WTC11 (cell line): ENCODE measurements around the gene PLCD1. TPM values are rescaled to one million over a fixed set of nuclear protein-coding genes. Genes with fewer than 3 reads are reported as not detected.

Source experiments
- ATAC-seq: fragments of 200-7000 bp; cut with Tn5 transposase; 2 replicates; pipeline ENCODE4 v1.10.0; 2021; ENCODE audit warnings: mild to moderate bottlenecking, moderate library complexity
- CTCF ChIA-PET: fragments of 300-600 bp; sonication (Branson Sonifier 250); formaldehyde crosslinking; loops from one replicate; lab custom pipeline; 2021; ENCODE audit warnings: antibody characterized with exemption; lab: Charles Lee
- POLR2A ChIA-PET: fragments of 350-600 bp; sonication (Branson Sonifier 250); formaldehyde crosslinking; loops from one replicate; lab custom pipeline; 2021; ENCODE audit warnings: antibody characterized with exemption; lab: Charles Lee
- DNase-seq: peaks from one replicate; pipeline ENCODE4 v3.0.0; 2021; ENCODE audit warnings: low spot score
- H3K27ac Mint-ChIP-seq: 2 replicates; pipeline ENCODE4 v1.8.0; 2021; ENCODE audit warnings: mixed read lengths
- H3K27me3 Mint-ChIP-seq: 2 replicates; pipeline ENCODE4 v1.8.0; 2021; ENCODE audit warnings: low read depth, mild to moderate bottlenecking, moderate library complexity, mixed read lengths
- H3K36me3 Mint-ChIP-seq: 2 replicates; pipeline ENCODE4 v1.8.0; 2021; ENCODE audit warnings: mixed read lengths
- H3K4me1 Mint-ChIP-seq: 2 replicates; pipeline ENCODE4 v1.8.0; 2022; ENCODE audit warnings: mixed read lengths
- H3K4me3 Mint-ChIP-seq: 2 replicates; pipeline ENCODE4 v1.8.0; 2021; ENCODE audit warnings: mild to moderate bottlenecking, moderate library complexity, mixed read lengths
- H3K9me3 Mint-ChIP-seq: 2 replicates; pipeline ENCODE4 v1.8.0; 2021; ENCODE audit warnings: mixed read lengths
- AFF4 ChIP-seq: sonication (generic); formaldehyde crosslinking; IDR thresholded peaks from 2 replicates; pipeline ENCODE4 v1.8.1; 2023; ENCODE audit warnings: mild to moderate bottlenecking, missing genetic modification reagents, borderline replicate concordance
- ATF6 ChIP-seq: sonication (generic); formaldehyde crosslinking; IDR thresholded peaks from 2 replicates; pipeline ENCODE4 v1.8.1; 2023; ENCODE audit warnings: mild to moderate bottlenecking, missing genetic modification reagents
- E2F5 ChIP-seq: sonication (generic); formaldehyde crosslinking; IDR thresholded peaks from 2 replicates; pipeline ENCODE4 v1.8.1; 2022; ENCODE audit warnings: mild to moderate bottlenecking, moderate library complexity, missing genetic modification reagents
- EMX1 ChIP-seq: fragments of 250-450 bp; sonication (Bioruptor Pico); IDR thresholded peaks from 2 replicates; pipeline ENCODE4 v1.8.0; 2021; ENCODE audit warnings: mild to moderate bottlenecking
- IRF2 ChIP-seq: sonication (generic); formaldehyde crosslinking; IDR thresholded peaks from 2 replicates; pipeline ENCODE4 v1.8.0; 2022; ENCODE audit warnings: low read depth, missing genetic modification reagents, borderline replicate concordance
- JAZF1 ChIP-seq: fragments of 250-450 bp; sonication (Bioruptor Pico); IDR thresholded peaks from 2 replicates; pipeline ENCODE4 v1.9.0; 2021; ENCODE audit warnings: moderate library complexity, mild to moderate bottlenecking, inconsistent platforms
- JUN ChIP-seq: sonication (generic); formaldehyde crosslinking; IDR thresholded peaks from 2 replicates; pipeline ENCODE4 v1.8.0; 2023; ENCODE audit warnings: mild to moderate bottlenecking, missing genetic modification reagents
- MXD4 ChIP-seq: fragments of 250-450 bp; sonication (Bioruptor Pico); IDR thresholded peaks from 2 replicates; pipeline ENCODE4 v1.8.0; 2021; ENCODE audit warnings: mild to moderate bottlenecking, moderate library complexity, borderline replicate concordance
- MYBL2 ChIP-seq: sonication (generic); formaldehyde crosslinking; IDR thresholded peaks from 2 replicates; pipeline ENCODE4 v1.8.1; 2023; ENCODE audit warnings: mild to moderate bottlenecking, moderate library complexity, missing genetic modification reagents
- NR1H2 ChIP-seq: sonication (generic); formaldehyde crosslinking; IDR thresholded peaks from 2 replicates; pipeline ENCODE4 v1.9.0; 2021; ENCODE audit warnings: mild to moderate bottlenecking, moderate library complexity, missing genetic modification reagents
- PREB ChIP-seq: sonication (generic); formaldehyde crosslinking; IDR thresholded peaks from 2 replicates; pipeline ENCODE4 v1.8.1; 2022; ENCODE audit warnings: mild to moderate bottlenecking, missing genetic modification reagents, moderate library complexity, borderline replicate concordance
- PRRX2 ChIP-seq: fragments of 250-450 bp; sonication (Bioruptor Pico); IDR thresholded peaks from 2 replicates; pipeline ENCODE4 v1.8.0; 2021; ENCODE audit warnings: mild to moderate bottlenecking
- RELA ChIP-seq: sonication (generic); formaldehyde crosslinking; IDR thresholded peaks from 2 replicates; pipeline ENCODE4 v1.8.1; 2022; ENCODE audit warnings: missing genetic modification reagents, mild to moderate bottlenecking, borderline replicate concordance
- TCF7 ChIP-seq: sonication (generic); formaldehyde crosslinking; IDR thresholded peaks from 2 replicates; pipeline ENCODE4 v1.8.0; 2022; ENCODE audit warnings: mild to moderate bottlenecking, low read depth, missing genetic modification reagents, moderate library complexity
- ZNF121 ChIP-seq: sonication (generic); formaldehyde crosslinking; IDR thresholded peaks from 2 replicates; pipeline ENCODE4 v1.8.0; 2023; ENCODE audit warnings: missing genetic modification reagents
- ZNF263 ChIP-seq: sonication (generic); formaldehyde crosslinking; IDR thresholded peaks from 2 replicates; pipeline ENCODE4 v1.8.1; 2022; ENCODE audit warnings: low read depth, mild to moderate bottlenecking, moderate library complexity, missing genetic modification reagents
- ZNF396 ChIP-seq: fragments of 250-450 bp; sonication (Bioruptor Pico); IDR thresholded peaks from 2 replicates; pipeline ENCODE4 v1.8.0; 2021; ENCODE audit warnings: mild to moderate bottlenecking, moderate library complexity, borderline replicate concordance
- ZNF416 ChIP-seq: fragments of 250-450 bp; sonication (Bioruptor Pico); IDR thresholded peaks from 2 replicates; pipeline ENCODE4 v1.9.0; 2021; ENCODE audit warnings: mild to moderate bottlenecking, inconsistent platforms
- ZNF671 ChIP-seq: fragments of 250-450 bp; sonication (Bioruptor Pico); IDR thresholded peaks from 2 replicates; pipeline ENCODE4 v1.8.0; 2021; ENCODE audit warnings: mild to moderate bottlenecking
- ZSCAN18 ChIP-seq: fragments of 250-450 bp; sonication (Bioruptor Pico); IDR thresholded peaks from 2 replicates; pipeline ENCODE4 v2.1.2; 2022; ENCODE audit warnings: mild to moderate bottlenecking, moderate library complexity
- total RNA-seq: library from RNA; stranded (reverse); gene quantifications from 3 replicates; pipeline ENCODE4 v1.2.3, GENCODE V29; 2021
- TF ChIP-seq, protein P1 (sequence below): sonication (generic); formaldehyde crosslinking; IDR thresholded peaks from 2 replicates; pipeline ENCODE4 v1.8.1; 2022; ENCODE audit warnings: missing genetic modification reagents, borderline replicate concordance
- TF ChIP-seq, protein P2 (sequence below): sonication (generic); formaldehyde crosslinking; IDR thresholded peaks from 2 replicates; pipeline ENCODE4 v1.8.0; 2022; ENCODE audit warnings: mild to moderate bottlenecking, missing genetic modification reagents
- TF ChIP-seq, protein P3 (sequence below): fragments of 250-450 bp; sonication (Bioruptor Pico); IDR thresholded peaks from 2 replicates; pipeline ENCODE4 v1.9.0; 2021; ENCODE audit warnings: mild to moderate bottlenecking

The PLCD1 gene
- total RNA-seq, 1 experiment from 2014 or later: 29.9 TPM

GRCh38 chr3:37989821-37990480 is 39.5 kb downstream of the PLCD1 start:
- Mint-ChIP-seq H3K4me3 (no peak overlapping the region), H3K27ac (no peak overlapping the region), H3K9me3 (no peaks in the 10 kb centered on the region), H3K36me3 (no peaks in the 10 kb centered on the region), H3K27me3 (peaks cover 14% of the 10 kb centered on the region), H3K4me1 (peaks cover 21% of the 10 kb centered on the region)
- TF ChIP-seq ZNF396: no peak
- TF ChIP-seq ZNF263 (CRISPR knock-in tag): no peak
- no peak for TF ChIP-seq MYBL2 (CRISPR knock-in tag)
- TF ChIP-seq ZNF121 (CRISPR knock-in tag): no peak
- no peak for TF ChIP-seq TCF7
- TF ChIP-seq NR1H2 (CRISPR knock-in tag): no peak
- TF ChIP-seq, protein P1, sequence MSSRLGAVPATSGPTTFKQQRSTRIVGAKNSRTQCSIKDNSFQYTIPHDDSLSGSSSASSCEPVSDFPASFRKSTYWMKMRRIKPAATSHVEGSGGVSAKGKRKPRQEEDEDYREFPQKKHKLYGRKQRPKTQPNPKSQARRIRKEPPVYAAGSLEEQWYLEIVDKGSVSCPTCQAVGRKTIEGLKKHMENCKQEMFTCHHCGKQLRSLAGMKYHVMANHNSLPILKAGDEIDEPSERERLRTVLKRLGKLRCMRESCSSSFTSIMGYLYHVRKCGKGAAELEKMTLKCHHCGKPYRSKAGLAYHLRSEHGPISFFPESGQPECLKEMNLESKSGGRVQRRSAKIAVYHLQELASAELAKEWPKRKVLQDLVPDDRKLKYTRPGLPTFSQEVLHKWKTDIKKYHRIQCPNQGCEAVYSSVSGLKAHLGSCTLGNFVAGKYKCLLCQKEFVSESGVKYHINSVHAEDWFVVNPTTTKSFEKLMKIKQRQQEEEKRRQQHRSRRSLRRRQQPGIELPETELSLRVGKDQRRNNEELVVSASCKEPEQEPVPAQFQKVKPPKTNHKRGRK (CRISPR knock-in tag): no peak
- TF ChIP-seq E2F5 (CRISPR knock-in tag): no peak
- TF ChIP-seq EMX1 (CRISPR knock-in tag): no peak
- TF ChIP-seq MXD4: no peak
- no peak for TF ChIP-seq IRF2 (CRISPR knock-in tag)
- no peak for TF ChIP-seq PREB
- TF ChIP-seq, protein P2, sequence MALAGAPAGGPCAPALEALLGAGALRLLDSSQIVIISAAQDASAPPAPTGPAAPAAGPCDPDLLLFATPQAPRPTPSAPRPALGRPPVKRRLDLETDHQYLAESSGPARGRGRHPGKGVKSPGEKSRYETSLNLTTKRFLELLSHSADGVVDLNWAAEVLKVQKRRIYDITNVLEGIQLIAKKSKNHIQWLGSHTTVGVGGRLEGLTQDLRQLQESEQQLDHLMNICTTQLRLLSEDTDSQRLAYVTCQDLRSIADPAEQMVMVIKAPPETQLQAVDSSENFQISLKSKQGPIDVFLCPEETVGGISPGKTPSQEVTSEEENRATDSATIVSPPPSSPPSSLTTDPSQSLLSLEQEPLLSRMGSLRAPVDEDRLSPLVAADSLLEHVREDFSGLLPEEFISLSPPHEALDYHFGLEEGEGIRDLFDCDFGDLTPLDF (CRISPR knock-in tag): no peak
- no peak for ATAC-seq
- ChIA-PET CTCF (interaction anchor here (1.1 to 1.5 kb wide), 3 partner anchors 13 to 22 kb away, joined by 3 to 9 read pairs (median 5); no protein-coding TSS in a partner anchor), POLR2A (no interaction called here)
- no peak for DNase-seq

- no peaks in the 10 kb centered on the region for H3K9me3 Mint-ChIP-seq
- no peaks in the 10 kb centered on the region for H3K36me3 Mint-ChIP-seq
- ATAC-seq (no peak), DNase-seq (no peak)
- POLR2A ChIA-PET: no interaction called here
- H3K27ac Mint-ChIP-seq: no peak overlapping the region
- H3K4me3 Mint-ChIP-seq: no peak overlapping the region
- H3K27me3 Mint-ChIP-seq: peaks cover 14% of the 10 kb centered on the region
- CTCF ChIA-PET: interaction anchor here (1.5 kb wide), 1 partner anchor 15 kb away, joined by 9 read pairs; no protein-coding TSS in a partner anchor
- H3K4me1 Mint-ChIP-seq: peaks cover 12% of the 10 kb centered on the region
- TF ChIP-seq ZNF671 (CRISPR knock-in tag) (no peak), PRRX2 (CRISPR knock-in tag) (no peak), ZSCAN18 (no peak), ZNF416 (CRISPR knock-in tag) (no peak), RELA (CRISPR knock-in tag) (no peak), ATF6 (CRISPR knock-in tag) (no peak), JAZF1 (CRISPR knock-in tag) (no peak), JUN (CRISPR knock-in tag) (no peak), AFF4 (CRISPR knock-in tag) (no peak)
- TF ChIP-seq, protein P3, sequence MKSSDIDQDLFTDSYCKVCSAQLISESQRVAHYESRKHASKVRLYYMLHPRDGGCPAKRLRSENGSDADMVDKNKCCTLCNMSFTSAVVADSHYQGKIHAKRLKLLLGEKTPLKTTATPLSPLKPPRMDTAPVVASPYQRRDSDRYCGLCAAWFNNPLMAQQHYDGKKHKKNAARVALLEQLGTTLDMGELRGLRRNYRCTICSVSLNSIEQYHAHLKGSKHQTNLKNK (CRISPR knock-in tag): no peak
These were observed 40.4 kb downstream of the PLCD1 start for GRCh38 chr3:37988931-37989525.
